Ammon's horn (tissue), 1 donor: ENCODE data around the gene KNSTRN.

Experiments used
- DNase-seq: peaks from one replicate; pipeline ENCODE4 v3.0.0-alpha.2; 2016; ENCODE audit warnings: low spot score

The KNSTRN gene

DNA sequence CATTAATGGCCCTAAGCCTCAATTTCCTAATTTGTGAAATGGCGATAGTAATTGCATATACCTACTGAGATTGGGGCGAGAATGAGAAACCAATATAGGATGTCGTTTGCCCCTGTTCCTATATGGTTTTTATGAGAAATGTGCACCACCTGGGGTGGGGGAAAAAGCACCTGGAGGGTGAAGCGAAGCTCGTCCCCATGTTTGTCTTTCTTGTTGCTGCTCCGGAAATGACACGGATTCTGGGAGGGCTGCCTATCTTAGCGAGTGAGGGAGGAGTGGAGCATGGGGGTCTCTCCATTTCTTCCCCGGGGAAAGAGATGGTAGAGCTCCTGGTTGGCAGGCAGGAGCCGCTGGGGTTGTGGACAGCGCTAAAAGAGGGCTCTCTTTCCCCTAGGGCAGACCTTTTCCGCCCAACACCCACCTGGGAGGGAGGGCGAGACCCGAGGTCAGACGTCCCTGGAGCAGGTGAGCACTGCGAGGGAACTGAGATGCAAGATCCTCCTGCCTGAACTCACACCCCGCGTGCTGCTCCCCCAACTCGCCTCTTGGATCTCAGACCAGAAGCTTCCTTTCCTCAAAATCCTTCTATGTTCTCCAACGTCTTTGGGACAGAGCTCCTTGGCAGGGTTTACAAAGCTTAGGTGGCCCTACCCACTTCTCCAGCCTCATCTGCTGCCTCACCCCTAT lies 52.6 kb downstream of the KNSTRN start:
- DNase-seq: no peak

GRCh38 chr15:40435710-40436089 lies 53.2 kb downstream of the KNSTRN start:
- no peak for DNase-seq

DNA sequence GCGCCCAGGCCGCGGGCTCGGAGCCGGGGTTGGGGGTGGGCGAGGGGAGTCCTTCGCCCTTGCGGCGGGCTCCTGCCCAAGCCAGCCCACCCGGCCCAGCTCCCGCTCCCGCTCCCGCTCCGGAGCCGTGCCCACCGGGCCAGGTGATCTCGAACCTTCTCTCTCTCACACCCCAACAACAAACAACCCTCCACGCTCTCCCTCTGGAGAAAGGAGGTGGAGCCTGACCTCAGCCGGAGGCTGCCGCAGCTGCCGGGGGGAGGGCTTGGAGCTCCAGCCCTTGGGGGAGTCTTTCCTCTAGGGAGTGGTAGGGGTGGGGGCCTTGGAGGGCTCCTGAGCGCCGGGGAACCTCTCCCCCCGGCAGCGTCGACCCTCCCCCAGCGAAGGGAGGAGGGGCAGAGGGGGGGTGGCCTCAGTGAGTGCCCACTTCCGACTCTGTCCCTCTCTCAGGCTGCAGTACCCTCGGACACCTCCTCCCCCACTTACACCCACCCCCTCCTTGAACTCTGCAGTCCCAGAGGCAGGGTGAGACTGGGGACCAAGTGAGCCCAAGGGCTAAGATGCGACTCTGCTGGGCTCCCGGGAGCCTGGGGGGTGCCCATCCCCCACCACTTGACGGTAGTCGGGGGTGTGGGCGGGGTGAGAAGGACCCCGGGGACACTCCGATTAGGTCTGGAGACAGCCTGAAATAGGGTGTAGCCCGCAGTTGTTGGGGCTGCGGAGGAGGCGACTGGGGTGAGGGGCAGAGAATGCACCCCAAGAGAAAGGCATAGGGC lies 53.8 kb downstream of the KNSTRN start:
- no peak for DNase-seq

DNA sequence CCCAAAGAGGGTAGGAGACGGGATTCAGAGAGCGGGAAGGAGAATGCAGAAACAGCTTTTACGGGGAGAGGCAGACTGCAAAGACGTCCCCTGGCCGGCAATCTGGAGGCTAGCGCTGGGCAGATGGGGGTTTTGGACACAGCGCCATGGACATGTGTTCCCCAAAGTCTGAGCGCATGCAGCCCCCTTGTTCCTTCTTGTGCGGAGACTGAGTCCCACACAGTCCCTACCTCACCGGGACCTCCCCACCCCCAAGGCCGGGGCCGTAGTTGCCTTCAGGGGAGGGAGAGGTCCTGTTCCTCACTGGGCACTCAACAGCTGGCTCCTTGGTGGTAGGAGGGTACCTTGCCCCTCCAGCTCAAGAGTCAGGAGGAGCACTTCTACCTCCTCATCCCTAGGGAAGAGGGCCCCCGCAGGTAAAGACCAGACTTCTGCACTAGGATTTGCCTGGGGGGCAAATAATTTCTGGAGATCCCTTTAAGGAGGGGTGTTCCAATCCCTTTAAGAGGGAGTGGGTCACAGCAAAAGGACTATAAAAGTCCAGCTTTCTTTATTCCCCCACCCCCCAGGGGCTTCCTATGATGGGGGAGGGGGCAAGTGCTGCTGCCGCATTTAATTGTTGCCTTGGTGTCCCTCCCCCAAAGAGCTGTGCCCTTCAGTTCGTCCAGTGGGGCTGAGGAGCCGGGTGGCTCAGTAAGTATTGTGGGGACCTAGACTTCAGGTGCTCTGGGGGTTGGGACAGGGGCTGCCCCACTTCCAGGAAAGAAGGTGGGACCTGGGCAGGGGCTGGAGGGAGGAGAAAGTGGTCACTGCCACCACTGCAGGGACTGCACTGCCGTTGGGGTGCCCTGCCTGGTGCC lies 54.6 kb downstream of the KNSTRN start:
- no peak for DNase-seq

DNA sequence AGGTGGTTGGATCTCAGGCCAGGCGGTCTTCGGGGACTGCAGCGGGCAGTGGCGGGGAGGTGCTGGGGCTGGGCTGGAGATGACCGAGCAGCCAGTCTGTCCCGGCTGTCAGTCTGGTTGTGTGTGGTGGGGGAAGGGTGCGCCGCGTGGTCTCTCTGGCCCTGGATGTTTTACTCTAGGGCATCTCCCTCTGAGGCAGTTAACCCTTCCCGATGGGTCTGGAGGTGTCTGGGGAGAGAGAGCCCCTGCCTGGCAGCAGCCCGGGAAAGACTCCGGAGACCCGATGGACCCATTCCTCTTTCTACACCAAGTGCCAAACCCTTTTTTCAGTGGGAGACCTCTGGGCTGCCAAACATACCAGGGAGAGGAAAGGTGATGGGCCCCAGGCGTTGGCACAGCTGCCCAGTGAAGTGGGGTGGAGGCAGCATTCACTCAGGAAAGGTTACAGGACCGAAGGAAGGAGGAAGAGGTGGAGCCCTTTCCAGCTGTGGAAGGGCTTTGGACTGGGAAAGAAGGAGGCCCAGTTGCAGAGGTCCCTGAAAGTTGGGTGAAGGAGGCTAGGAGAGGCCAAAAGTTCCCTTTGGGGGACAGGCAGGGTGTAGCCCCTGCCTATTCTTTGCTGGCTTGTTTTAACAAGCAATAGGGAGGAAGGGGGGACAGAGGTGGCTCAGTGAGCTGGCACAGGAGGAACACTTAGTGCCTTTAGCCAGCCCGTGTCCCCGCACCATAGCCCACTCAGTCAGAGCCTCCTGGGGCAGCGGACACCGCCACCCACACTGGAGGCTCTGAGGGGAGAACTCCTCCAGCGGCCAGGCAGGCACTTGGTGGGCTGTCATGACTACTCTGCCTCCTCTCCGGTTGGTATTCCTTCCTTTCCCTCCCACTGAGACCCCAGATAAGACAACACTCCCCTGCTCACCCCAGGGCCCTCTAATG lies 55.5 kb downstream of the KNSTRN start:
- DNase-seq: no peak

DNA sequence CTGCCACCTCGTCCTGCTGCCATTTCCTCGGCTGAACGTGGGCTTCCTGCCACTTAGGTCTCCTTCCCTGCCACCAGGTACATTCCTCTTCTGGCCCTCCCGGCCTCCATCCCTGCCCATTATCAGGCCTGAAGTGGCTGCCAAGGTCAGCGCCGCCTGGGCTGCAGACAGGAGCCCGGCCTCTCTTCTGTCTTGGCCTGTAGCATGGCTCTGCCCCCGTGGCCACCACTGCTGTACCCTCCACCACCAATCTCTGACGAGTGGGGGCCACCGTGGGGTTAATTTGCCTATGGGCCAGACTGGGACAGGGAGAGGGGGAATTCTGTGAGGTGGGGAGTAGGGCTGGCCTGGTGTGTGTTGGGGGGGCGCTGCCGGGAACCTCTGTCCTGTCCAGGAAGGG lies 56.2 kb downstream of the KNSTRN start:
- DNase-seq: no peak

DNA sequence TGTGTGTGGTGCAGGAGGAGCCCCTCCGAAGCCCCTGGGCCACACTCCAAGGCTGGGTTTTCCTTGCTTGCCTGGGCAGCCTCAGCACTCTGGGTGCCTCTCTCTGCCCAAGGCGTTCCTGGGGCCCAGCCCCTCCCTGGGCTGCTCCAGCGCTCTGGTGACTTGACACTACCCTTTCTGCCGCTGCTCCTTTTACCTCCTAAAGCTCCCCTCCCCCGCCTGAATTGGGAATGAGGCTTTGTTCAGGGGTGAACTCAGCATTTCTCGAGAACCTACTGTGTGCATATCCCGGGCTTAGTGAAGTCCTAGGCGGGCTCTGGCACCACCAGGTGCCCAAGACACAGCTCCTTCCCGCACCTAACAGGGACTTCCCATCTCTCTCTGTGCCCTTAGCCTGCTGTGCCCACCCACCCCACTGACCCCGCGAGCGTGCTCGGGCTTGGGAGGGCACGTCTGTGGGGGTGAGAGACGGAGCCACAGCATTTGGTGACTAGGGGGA lies 57.0 kb downstream of the KNSTRN start:
- no peak for DNase-seq

DNA sequence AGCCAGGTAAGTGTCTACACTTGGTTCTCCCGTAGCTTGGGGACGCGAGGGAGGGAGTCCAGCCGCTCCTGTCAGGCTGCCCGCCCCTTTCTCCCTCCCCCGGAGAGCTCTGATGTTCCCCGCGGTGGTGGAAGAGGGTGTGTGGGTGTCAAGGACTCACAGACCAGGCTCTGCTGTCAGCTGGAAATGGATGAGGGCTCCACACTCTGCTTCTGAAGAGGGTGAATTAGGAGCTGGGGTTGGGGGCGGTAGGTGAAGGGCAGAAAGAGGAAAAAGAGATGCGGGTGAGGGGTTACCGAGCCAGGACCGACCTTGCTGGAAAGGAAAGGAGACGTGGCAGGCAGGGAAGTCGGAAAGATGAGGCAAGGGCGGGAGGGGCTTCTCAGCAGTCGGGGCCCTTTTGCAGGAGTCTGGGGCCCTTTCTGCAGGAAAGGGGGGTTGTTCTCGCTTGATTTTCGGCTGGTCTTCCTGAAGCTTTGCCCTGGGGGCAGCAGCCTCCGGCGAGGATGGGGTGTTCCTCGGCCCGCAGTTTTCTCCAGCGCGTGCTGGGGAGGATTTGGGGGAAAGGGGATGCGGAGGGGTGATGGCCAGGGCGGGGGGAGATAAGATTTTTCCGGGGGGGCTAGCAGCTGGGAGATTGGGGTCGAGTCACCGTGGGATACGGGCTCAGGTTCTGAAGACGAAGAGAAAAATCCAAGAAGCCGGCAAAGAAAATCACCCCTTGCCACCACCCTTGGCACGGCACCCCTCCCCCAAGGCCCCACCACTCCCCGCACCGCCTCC lies 57.6 kb downstream of the KNSTRN start:
- DNase-seq: peak; percentile 35

GRCh38 chr15:40440743-40441564 lies 58.4 kb downstream of the KNSTRN start, which contains the start of gene BAHD1:
Gene BAHD1, plus strand, starts transcription at chr15:40440953. Its CDS starts 17,512 bp downstream, at chr15:40458465.
- DNase-seq: peak; percentile 97

DNA sequence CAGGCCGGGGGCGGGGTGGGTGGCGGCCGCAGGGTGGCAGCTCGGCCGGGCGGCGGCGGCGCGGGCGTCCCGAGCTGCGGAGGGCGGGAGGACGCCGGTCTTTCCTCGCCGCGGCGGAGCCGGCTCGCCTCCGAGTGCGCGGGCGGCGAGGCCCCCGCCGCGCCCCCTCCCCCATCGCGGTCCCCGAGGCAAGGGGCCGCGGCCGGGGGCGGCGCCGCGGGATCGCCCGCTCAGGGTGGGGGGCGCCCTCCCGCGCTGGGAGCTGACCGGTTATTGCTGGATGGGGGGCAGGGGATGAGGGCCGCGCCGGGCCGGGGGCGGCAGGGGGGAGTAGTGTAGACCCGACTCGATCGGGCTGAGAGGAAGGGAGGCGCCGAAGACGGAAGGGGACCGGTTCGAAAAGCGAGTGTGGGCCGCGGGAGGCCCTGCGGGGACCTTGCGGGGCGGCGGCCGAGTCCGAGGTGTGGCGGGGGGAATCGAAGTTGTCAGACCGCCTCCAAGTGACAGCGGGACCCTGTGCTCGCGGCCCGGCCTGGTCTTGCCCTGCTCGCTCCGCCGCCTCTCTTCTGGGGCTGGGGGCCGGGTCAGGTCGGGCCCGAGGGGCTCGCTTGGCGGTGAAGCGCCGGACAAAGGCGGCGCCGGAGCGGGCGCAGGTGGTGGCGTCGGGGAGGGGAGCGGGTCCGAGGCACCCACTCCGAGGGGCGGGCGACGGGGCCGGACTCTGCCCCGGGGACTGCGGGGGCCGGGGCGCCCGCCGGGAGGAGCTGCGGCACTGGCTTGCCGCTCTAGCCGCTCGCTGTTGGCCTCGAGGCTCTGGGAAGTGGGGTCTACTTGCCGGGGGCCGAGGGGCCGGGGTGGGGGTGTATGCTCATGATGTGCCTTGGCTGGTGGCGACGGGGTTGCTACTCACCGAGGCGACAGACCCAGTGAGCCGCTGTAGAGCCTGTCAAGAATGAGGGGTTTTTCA lies 59.3 kb downstream of the KNSTRN start:
- no peak for DNase-seq

DNA sequence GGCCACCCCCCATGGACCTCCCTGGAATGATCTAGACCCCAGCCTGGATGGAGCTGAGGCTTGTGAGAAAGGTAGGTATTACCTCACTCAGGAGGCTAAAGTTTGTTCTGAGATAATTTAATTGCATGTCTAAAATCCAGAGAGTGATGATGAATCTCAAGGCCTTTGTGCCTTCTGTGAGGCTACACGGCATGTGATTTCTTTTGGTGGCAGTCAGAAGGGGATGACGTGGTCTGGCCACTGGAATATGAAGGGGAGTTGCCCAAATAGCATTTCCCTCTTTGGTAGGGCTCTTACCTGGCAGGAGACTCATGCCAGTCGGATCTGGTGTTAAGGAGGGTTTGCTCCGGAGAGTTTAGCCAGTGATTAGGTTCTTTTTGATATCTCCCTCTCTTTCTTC lies 60.7 kb downstream of the KNSTRN start:
- no peak for DNase-seq

GRCh38 chr15:40443846-40444245 lies 61.3 kb downstream of the KNSTRN start:
- DNase-seq: no peak
